Myometrial cell (primary cell): ENCODE results near the gene FARSB. TPM values are rescaled to one million over a fixed set of nuclear protein-coding genes. Genes with fewer than 3 reads are reported as not detected.

Source experiments
- total RNA-seq: library from RNA; depleted of rRNA; stranded (reverse); fragments of >200 nt; gene quantifications from 2 replicates; pipeline ENCODE4 v1.2.3, GENCODE V29; 2015

Gene FARSB
- 26.5 and 33.7 TPM in 2 replicates for total RNA-seq

DNA sequence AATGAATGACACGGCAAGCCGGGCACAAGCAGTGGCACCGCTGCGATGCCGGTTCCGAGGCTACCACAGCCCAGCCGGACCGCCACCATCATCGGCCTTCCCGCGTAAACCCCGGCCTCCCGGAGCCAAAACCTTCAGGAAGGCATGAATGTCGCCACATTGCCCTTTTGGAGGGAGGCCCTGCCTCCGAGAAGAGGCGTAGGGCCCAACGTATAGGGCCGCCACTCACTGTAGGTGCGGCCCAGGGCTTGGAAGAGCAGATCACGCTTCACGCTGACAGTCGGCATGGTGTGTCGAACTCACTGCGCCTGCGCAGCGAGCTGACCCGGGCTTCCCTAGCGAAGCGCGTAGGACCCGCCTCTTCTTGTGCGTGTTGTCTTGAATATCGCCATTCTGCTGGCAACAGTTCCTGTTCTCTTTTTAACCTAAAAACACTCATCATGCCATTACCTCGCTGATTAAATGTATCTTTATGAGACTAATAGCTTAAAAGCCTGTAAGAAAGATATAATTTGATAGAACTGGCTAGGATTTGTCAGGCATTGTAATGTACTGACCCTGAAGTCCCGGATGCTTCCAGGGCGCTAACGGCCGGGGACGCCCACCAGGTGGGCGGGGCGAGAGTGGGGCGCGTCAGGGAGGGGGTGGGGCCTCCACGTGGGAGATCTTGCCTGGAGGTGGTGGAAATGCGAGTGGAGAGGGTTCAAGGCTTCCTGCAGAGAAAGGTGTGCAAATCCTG is at the start of gene FARSB:
TSS of gene FARSB (minus strand) at position 306 of the 739 bp plus-strand sequence. CDS start at position 287, 19 bp downstream.

DNA sequence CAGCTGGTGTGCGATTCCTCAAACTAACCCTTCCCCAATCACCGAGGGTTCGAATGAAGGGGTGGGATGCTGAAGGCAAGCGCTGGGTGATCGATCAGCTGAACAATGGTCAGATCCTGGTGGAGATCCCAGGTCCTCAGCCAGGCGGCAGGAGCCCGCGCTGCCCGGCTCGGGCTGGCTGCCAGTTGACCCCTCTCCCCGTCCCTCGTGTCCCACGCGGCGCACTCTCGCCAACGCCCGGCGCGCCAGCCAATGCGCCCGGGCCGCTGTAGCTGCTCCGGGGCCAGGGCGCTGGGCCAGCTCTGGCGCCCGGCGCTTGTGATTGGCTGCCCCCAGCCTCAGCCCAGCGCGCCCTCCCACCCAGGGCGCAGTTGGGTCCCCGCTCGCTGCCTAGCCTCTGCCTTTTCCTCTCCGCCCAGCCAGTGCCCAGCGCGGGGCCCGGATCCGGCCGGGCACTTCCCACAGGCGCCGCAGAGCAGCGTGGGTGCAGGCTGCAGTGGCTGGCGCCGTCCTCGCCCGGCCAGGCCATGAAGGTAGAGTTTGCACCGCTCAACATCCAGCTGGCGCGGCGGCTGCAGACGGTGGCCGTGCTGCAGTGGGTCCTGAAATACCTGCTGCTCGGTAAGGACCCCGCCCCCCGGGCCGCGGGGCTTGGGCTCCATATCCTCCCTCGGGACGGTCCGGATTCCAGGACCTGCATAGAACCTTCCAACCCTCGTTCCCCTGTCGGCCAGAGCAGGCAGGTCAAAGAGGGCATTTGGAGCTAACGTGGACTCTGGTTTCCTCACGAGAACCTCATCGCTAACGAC is 15.6 kb upstream of the FARSB start, which contains the start of gene MOGAT1:
TSS of gene MOGAT1 (plus strand) at position 400 of the 809 bp plus-strand sequence. CDS start at position 528, 128 bp downstream.

Other genes starting within 250 kb of the FARSB start
- gene SGPP2, start 231.5 kb downstream of the FARSB start, total RNA-seq = not detected in 2 replicates
- not detected in 2 replicates for gene MOGAT1, start 15.6 kb upstream of the FARSB start, total RNA-seq
- 201 and 220 TPM in 2 replicates for gene ACSL3, start 204.9 kb upstream of the FARSB start, total RNA-seq